Left colon (tissue), 2 donors: Measurements from ENCODE around the gene DYNLL2. TPM values are rescaled to one million over a fixed set of nuclear protein-coding genes. Genes with fewer than 3 reads are reported as not detected.
"Not testable (repeated sequence)": the region's sequence is repeated elsewhere in the genome, so short reads cannot be mapped to it uniquely, and the experiment has no call there.

Source experiments
- ATAC-seq: fragments of 200-7000 bp; cut with Tn5 transposase; one replicate; pipeline ENCODE4 v1.9.1; 2020; ENCODE audit warnings: mild to moderate bottlenecking, moderate library complexity
- DNase-seq, 2 donors: peaks; one replicate each; pipeline ENCODE4 v3.0.0-alpha.2; 2020
- intact Hi-C, 2 donors: fragments of 100-400 bp; cut with DNase I in 1 of 2; cut with micrococcal nuclease in 1 of 2; formaldehyde crosslinking; loops; one replicate each; pipeline versions ENCODE4 v1.11.2 to v1.14.0; 2022; cut with DNase I, micrococcal nuclease
- total RNA-seq, 2 donors: library from RNA; stranded (reverse); fragmentation: NEBNext Ultra II Directional; extraction: Animal tissue kit (Norgen Biotek cat#: 25700); gene quantifications; one replicate each; pipeline ENCODE4 v1.2.1, GENCODE V29; 2021
- donor health status: DM: no; HTN: no; CAD: no.
- donor health status: DM: yes; HTN: yes; CAD: no.

The DYNLL2 gene
- total RNA-seq, 2 donors from 2014 or later: 35.0 to 35.9 TPM

GRCh38 chr17:58092797-58093385 is 9.7 kb downstream of the DYNLL2 start:
- ATAC-seq: no peak
- intact Hi-C loops: no loop called here
- no peak for DNase-seq

GRCh38 chr17:58094118-58094517 is 10.9 kb downstream of the DYNLL2 start:
- ATAC-seq: no peak
- intact Hi-C loops: no loop called here

GRCh38 chr17:58096892-58097291 is 13.7 kb downstream of the DYNLL2 start:
- intact Hi-C loops: no loop called here
- ATAC-seq (no peak), DNase-seq (no peak)

More at GRCh38 chr17:58094118-58094517, 10.9 kb downstream of the DYNLL2 start:
- DNase-seq: no peak

- intact Hi-C loops: no loop called here
- DNase-seq (no peak), ATAC-seq (no peak)
Observed at GRCh38 chr17:58097384-58098088, 14.3 kb downstream of the DYNLL2 start.

- DNase-seq: no peak
- intact Hi-C loops: no loop called here
Observed at GRCh38 chr17:58100506-58100905, 17.3 kb downstream of the DYNLL2 start.

GRCh38 chr17:58101898-58102297 is 18.7 kb downstream of the DYNLL2 start:
- DNase-seq, ATAC-seq, intact Hi-C loops: not testable (repeated sequence)

More at GRCh38 chr17:58100506-58100905, 17.3 kb downstream of the DYNLL2 start:
- no peak for ATAC-seq

- ATAC-seq: no peak
- intact Hi-C loops: no loop called here
- no peak for DNase-seq
Observed at GRCh38 chr17:58105093-58105492, 21.9 kb downstream of the DYNLL2 start.

GRCh38 chr17:58107306-58107705 is 24.1 kb downstream of the DYNLL2 start:
- DNase-seq: no peak
- ATAC-seq: no peak
- intact Hi-C loops: no loop called here

- ATAC-seq (no peak), DNase-seq (no peak)
- intact Hi-C loops: no loop called here
Observed at GRCh38 chr17:58109197-58109596, 26.0 kb downstream of the DYNLL2 start.

- intact Hi-C loops: loop anchor here in 1 of 2 donors (10.0 kb wide), 1 partner anchor 975 kb away; no protein-coding TSS in a partner anchor
- no peak for DNase-seq
- no peak for ATAC-seq
Observed at GRCh38 chr17:58110012-58110411, 26.8 kb downstream of the DYNLL2 start.

GRCh38 chr17:58111676-58112075 is 28.5 kb downstream of the DYNLL2 start:
- ATAC-seq (no peak), DNase-seq (no peak)
- intact Hi-C loops: loop anchor here in 1 of 2 donors (10.0 kb wide), 1 partner anchor 977 kb away; no protein-coding TSS in a partner anchor

GRCh38 chr17:58112970-58113631 is 29.9 kb downstream of the DYNLL2 start:
- intact Hi-C loops: loop anchor here in 1 of 2 donors (10.0 kb wide), 1 partner anchor 978 kb away; no protein-coding TSS in a partner anchor
- DNase-seq (peak; percentile 58 to 85), ATAC-seq (peak; percentile 91)

- no peak for ATAC-seq
- no peak for DNase-seq
- intact Hi-C loops: loop anchor here in 1 of 2 donors (10.0 kb wide), 1 partner anchor 979 kb away; no protein-coding TSS in a partner anchor
Observed at GRCh38 chr17:58113947-58114346, 30.7 kb downstream of the DYNLL2 start.

- intact Hi-C loops: loop anchor here in 1 of 2 donors (10.0 kb wide), 1 partner anchor 983 kb away; no protein-coding TSS in a partner anchor
- DNase-seq: no peak
- no peak for ATAC-seq
Observed at GRCh38 chr17:58117382-58117781, 34.2 kb downstream of the DYNLL2 start.

GRCh38 chr17:58119491-58119890 is 36.3 kb downstream of the DYNLL2 start:
- DNase-seq (no peak), ATAC-seq (no peak)
- intact Hi-C loops: loop anchor here in 1 of 2 donors (10.0 kb wide), 1 partner anchor 985 kb away; no protein-coding TSS in a partner anchor

- intact Hi-C loops: no loop called here
- peak in 1 of 2 donors; percentile 39 for DNase-seq
Observed at GRCh38 chr17:58120195-58120822, 37.1 kb downstream of the DYNLL2 start.

GRCh38 chr17:58121925-58122324 is 38.7 kb downstream of the DYNLL2 start:
- intact Hi-C loops: no loop called here
- ATAC-seq (no peak), DNase-seq (no peak)

More at GRCh38 chr17:58120195-58120822, 37.1 kb downstream of the DYNLL2 start:
- peak; percentile 50 for ATAC-seq

GRCh38 chr17:58127846-58128245 is 44.6 kb downstream of the DYNLL2 start:
- DNase-seq (no peak), ATAC-seq (no peak)
- intact Hi-C loops: no loop called here

- DNase-seq, ATAC-seq, intact Hi-C loops: not testable (repeated sequence)
Observed at GRCh38 chr17:58132697-58133096, 49.5 kb downstream of the DYNLL2 start.
